ENCODE measurements around the gene KREMEN1. TPM values are rescaled to one million over a fixed set of nuclear protein-coding genes. Genes with fewer than 3 reads are reported as not detected.
A peak's percentile ranks its signal among the peaks of the same experiment; 100 is the strongest.

Gene KREMEN1
- 10 to 100 TPM in 1 of 2 donors, 1 to 10 TPM in 1; 8.4 to 13.9 TPM for total RNA-seq

- no peak for TF ChIP-seq CTCF (IDR thresholded peaks at IDR 0.05)
- ATAC-seq (ENCODE audit: insufficient number of reproducible peaks, low FRiP score, low read depth) (peak; percentile 74), DNase-seq (ENCODE audit: low spot score) (no peak)
- no peaks in the 10 kb centered on the region for H3K36me3 ChIP-seq
- H3K9me3 ChIP-seq: no peaks in the 10 kb centered on the region
- H3K4me1 ChIP-seq (ENCODE audit: control insufficient read depth in 1 of 2, low read depth in 2 of 2): peaks cover 15 to 28% of the 10 kb centered on the region in 2 donors
- no peak within 1 kb of the TSS for H3K27ac ChIP-seq
- H3K4me3 ChIP-seq: peak within 1 kb of the TSS; percentile 82
- no peaks in the 10 kb centered on the region for H3K27me3 ChIP-seq (replicated peaks; ENCODE audit: insufficient read depth)
Observed at GRCh38 chr22:29072979-29073617, at the start of gene KREMEN1. TSS of gene KREMEN1 (plus strand) at chr22:29073035. CDS start at chr22:29073131, 96 bp downstream.

GRCh38 chr22:29023172-29023796 lies 49.6 kb upstream of the KREMEN1 start:
- Histone ChIP-seq H3K4me1 (ENCODE audit: control insufficient read depth in 1 of 2, low read depth in 2 of 2) (peaks cover 0 to 11% of the 10 kb centered on the region in 2 donors), H3K27ac (no peak overlapping the region), H3K4me3 (no peak overlapping the region), H3K36me3 (no peaks in the 10 kb centered on the region), H3K27me3 (replicated peaks; ENCODE audit: insufficient read depth) (no peaks in the 10 kb centered on the region), H3K9me3 (no peaks in the 10 kb centered on the region)
- DNase-seq (ENCODE audit: low spot score) (no peak), ATAC-seq (ENCODE audit: insufficient number of reproducible peaks, low FRiP score, low read depth) (no peak)
- TF ChIP-seq CTCF (IDR thresholded peaks at IDR 0.05): no peak

GRCh38 chr22:29026579-29026978 lies 46.3 kb upstream of the KREMEN1 start:
- Histone ChIP-seq H3K9me3 (no peaks in the 10 kb centered on the region), H3K4me1 (ENCODE audit: control insufficient read depth in 1 of 2, low read depth in 2 of 2) (peaks cover 5 to 26% of the 10 kb centered on the region in 2 donors), H3K4me3 (no peak overlapping the region), H3K27ac (no peak overlapping the region), H3K36me3 (no peaks in the 10 kb centered on the region), H3K27me3 (replicated peaks; ENCODE audit: insufficient read depth) (no peaks in the 10 kb centered on the region)
- no peak for TF ChIP-seq CTCF (IDR thresholded peaks at IDR 0.05)
- ATAC-seq (ENCODE audit: insufficient number of reproducible peaks, low FRiP score, low read depth) (no peak), DNase-seq (ENCODE audit: low spot score) (no peak)

GRCh38 chr22:29028468-29028867 lies 44.4 kb upstream of the KREMEN1 start:
- DNase-seq (ENCODE audit: low spot score): no peak
- ATAC-seq (ENCODE audit: insufficient number of reproducible peaks, low FRiP score, low read depth): no peak
- H3K27me3 ChIP-seq (replicated peaks; ENCODE audit: insufficient read depth): no peaks in the 10 kb centered on the region
- H3K4me1 ChIP-seq (ENCODE audit: control insufficient read depth in 1 of 2, low read depth in 2 of 2): peaks cover 18 to 37% of the 10 kb centered on the region in 2 donors
- TF ChIP-seq CTCF (IDR thresholded peaks at IDR 0.05): no peak
- no peak overlapping the region for H3K27ac ChIP-seq
- H3K36me3 ChIP-seq: no peaks in the 10 kb centered on the region
- no peaks in the 10 kb centered on the region for H3K9me3 ChIP-seq
- H3K4me3 ChIP-seq: no peak overlapping the region

- no peak for TF ChIP-seq CTCF (IDR thresholded peaks at IDR 0.05)
- Histone ChIP-seq H3K27ac (peak overlapping the region; percentile 81 to 93), H3K9me3 (no peaks in the 10 kb centered on the region), H3K4me1 (ENCODE audit: control insufficient read depth in 1 of 2, low read depth in 2 of 2) (peaks cover 18 to 37% of the 10 kb centered on the region in 2 donors), H3K36me3 (no peaks in the 10 kb centered on the region), H3K4me3 (no peak overlapping the region), H3K27me3 (replicated peaks; ENCODE audit: insufficient read depth) (no peaks in the 10 kb centered on the region)
- DNase-seq (ENCODE audit: low spot score): no peak
- no peak for ATAC-seq (ENCODE audit: insufficient number of reproducible peaks, low FRiP score, low read depth)
Observed at GRCh38 chr22:29029202-29030000, 43.4 kb upstream of the KREMEN1 start.
